ENCODE results near the gene ZNF280C. TPM values are rescaled to one million over a fixed set of nuclear protein-coding genes. Genes with fewer than 3 reads are reported as not detected.

The ZNF280C gene
- total RNA-seq, 4 donors from 2014 or later: 1.8 to 12.4 (median 4.1) TPM

DNA sequence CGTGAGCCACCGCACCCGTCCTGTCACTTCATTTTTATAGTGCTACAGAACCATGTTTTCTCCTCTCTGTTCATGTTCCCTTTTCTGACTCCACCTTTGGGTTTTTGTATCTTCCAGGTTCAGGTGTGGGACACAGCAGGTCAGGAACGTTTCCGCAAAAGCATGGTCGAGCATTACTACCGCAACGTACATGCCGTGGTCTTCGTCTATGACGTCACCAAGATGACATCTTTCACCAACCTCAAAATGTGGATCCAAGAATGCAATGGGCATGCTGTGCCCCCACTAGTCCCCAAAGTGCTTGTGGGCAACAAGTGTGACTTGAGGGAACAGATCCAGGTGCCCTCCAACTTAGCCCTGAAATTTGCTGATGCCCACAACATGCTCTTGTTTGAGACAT is 84.5 kb downstream of the ZNF280C start:
- Histone ChIP-seq H3K36me3 (no peaks in the 10 kb centered on the region), H3K4me1 (no peaks in the 10 kb centered on the region), H3K27ac (no peak overlapping the region), H3K4me3 (no peak overlapping the region), H3K9me3 (no peaks in the 10 kb centered on the region), H3K27me3 (no peaks in the 10 kb centered on the region)
- no peak for TF ChIP-seq POLR2A (IDR thresholded peaks at IDR 0.05)
- DNase-seq: no peak

DNA sequence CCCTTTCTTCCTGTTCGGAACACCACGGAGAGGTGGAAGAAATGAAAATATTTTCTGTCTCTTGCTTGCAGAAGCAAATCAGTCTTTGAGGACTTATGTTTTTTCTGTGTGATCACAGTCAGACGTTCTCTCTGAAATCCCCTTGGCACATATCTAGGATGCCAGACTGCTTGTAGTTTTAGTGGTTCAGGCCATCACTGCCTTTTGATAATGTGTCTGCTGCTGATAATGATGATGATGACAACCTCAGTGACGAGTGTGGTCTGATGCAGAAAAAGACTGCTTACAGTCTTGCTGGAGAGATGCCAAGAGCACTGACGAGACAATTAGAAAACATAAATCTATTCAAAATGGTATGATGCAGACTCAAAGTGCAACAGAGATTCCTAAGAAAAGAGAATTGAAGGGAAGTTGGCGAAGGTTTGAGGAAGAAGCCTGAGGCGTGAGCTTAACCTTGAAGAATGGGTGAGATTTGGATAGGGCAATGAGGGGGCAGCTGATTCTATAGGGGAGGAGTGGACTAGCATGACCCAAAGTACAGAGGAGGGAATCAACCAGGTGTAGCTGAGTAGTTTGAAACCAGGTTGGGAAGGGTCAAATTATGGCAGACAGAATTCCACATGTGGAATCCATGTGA is 89.0 kb downstream of the ZNF280C start:
- Histone ChIP-seq H3K27ac (no peak overlapping the region), H3K4me1 (peaks cover 0 to under 1% (median 0%) of the 10 kb centered on the region in 4 donors), H3K9me3 (no peaks in the 10 kb centered on the region), H3K36me3 (no peaks in the 10 kb centered on the region), H3K4me3 (no peak overlapping the region), H3K27me3 (no peaks in the 10 kb centered on the region)
- TF ChIP-seq, protein P1, sequence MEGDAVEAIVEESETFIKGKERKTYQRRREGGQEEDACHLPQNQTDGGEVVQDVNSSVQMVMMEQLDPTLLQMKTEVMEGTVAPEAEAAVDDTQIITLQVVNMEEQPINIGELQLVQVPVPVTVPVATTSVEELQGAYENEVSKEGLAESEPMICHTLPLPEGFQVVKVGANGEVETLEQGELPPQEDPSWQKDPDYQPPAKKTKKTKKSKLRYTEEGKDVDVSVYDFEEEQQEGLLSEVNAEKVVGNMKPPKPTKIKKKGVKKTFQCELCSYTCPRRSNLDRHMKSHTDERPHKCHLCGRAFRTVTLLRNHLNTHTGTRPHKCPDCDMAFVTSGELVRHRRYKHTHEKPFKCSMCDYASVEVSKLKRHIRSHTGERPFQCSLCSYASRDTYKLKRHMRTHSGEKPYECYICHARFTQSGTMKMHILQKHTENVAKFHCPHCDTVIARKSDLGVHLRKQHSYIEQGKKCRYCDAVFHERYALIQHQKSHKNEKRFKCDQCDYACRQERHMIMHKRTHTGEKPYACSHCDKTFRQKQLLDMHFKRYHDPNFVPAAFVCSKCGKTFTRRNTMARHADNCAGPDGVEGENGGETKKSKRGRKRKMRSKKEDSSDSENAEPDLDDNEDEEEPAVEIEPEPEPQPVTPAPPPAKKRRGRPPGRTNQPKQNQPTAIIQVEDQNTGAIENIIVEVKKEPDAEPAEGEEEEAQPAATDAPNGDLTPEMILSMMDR (IDR thresholded peaks at IDR 0.05): no peak
- TF ChIP-seq POLR2A (IDR thresholded peaks at IDR 0.05): no peak
- no peak for DNase-seq

DNA sequence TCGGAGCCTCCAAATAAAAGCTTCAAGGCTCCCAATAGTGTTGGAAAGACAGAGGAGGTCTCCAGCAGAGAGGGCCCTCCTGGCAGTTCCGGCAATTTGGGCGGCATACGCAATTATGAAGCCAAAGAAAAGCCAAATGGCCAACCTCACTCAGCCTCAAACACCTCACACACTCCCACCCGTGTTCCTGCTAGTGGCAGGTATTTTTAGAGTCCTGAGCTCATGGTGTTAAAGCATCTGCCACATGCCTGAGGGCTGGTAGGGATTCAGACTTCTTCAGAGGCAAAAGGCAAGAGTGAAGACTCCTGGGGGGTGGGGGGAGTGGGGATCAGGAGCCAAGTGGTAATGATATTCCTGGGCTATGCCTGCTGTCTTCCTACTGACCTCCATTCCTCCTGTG is 89.5 kb downstream of the ZNF280C start:
- H3K27ac ChIP-seq: no peak overlapping the region
- no peaks in the 10 kb centered on the region for H3K9me3 ChIP-seq
- no peaks in the 10 kb centered on the region for H3K27me3 ChIP-seq
- no peak for DNase-seq
- H3K4me3 ChIP-seq: no peak overlapping the region
- H3K4me1 ChIP-seq: peaks cover 0 to 4% (median 0%) of the 10 kb centered on the region in 4 donors
- no peaks in the 10 kb centered on the region for H3K36me3 ChIP-seq
- TF ChIP-seq, protein P1 (IDR thresholded peaks at IDR 0.05): no peak
- TF ChIP-seq POLR2A (IDR thresholded peaks at IDR 0.05): no peak

DNA sequence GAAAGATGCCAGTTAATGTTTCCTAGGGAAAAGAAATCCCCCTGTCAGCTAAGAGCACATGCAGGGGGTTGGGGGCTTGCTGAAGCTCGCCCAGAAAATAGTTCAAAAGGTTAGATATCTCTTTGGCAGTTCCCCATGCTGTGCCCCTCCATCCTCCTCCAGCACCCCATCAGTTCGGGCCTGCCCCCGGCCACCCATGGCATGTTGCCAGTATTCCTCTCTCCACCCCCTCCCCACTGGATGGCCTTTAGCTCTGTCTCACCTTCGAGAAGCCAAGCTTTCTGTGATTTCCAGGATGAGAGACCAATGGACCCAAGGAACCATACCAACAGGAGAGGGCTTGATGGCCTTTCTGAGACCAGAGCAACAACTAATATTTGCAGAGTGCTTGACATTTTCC is 91.8 kb downstream of the ZNF280C start:
- peak overlapping the region in 1 of 4 donors; percentile 62 for H3K27ac ChIP-seq
- H3K36me3 ChIP-seq: no peaks in the 10 kb centered on the region
- H3K27me3 ChIP-seq: no peaks in the 10 kb centered on the region
- no peak for TF ChIP-seq POLR2A (IDR thresholded peaks at IDR 0.05)
- TF ChIP-seq, protein P1 (IDR thresholded peaks at IDR 0.05): no peak
- DNase-seq: no peak
- H3K9me3 ChIP-seq: no peaks in the 10 kb centered on the region
- H3K4me1 ChIP-seq: peaks cover 0 to 4% (median 0%) of the 10 kb centered on the region in 4 donors
- no peak overlapping the region for H3K4me3 ChIP-seq

DNA sequence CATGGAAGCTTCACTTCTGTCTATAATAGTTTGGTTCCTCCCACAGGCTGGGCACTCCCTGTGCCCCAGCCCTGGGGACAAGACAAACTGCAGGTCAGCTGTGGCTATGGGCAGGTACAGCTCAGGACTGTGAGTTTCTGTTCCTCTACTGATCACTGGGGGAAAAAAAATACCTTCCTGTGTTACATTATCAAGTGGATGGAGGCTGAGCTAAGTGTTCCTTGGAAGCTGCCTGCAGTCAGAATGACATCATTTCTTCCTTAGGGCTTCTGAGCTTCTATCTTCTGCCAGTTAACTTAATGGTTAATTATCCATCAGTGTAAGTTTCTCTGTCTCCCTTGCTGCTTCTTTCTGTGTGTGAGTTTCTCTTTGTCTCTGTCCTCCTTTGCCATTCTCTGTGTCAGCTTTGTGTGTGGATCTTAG is 92.3 kb downstream of the ZNF280C start:
- H3K9me3 ChIP-seq: no peaks in the 10 kb centered on the region
- H3K4me1 ChIP-seq: peaks cover 0 to 4% (median 0%) of the 10 kb centered on the region in 4 donors
- no peaks in the 10 kb centered on the region for H3K36me3 ChIP-seq
- H3K4me3 ChIP-seq: no peak overlapping the region
- peak in 2 of 3 donors; percentile 54 to 62 for DNase-seq
- TF ChIP-seq, protein P1 (IDR thresholded peaks at IDR 0.05): no peak
- TF ChIP-seq POLR2A (IDR thresholded peaks at IDR 0.05): no peak
- H3K27ac ChIP-seq: peak overlapping the region in 1 of 4 donors; percentile 62
- no peaks in the 10 kb centered on the region for H3K27me3 ChIP-seq

DNA sequence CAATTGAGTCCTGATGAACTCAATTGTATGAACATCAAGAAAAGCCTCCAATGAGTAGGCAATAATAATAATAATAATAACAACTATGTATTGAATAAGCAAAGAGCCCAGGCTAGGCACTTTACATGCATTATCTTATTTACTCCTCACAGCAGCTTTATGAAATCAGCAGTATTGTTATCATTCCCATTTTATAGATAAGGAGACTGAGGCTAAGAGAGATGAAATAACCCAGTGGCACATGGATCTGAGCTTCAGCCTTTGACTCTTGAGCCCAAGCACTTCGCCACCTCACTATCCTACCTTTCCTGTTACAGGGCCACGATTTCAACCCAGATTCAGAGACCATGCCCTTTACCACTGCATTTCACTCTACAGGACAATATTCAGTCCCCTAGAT is 93.8 kb downstream of the ZNF280C start:
- H3K9me3 ChIP-seq: no peaks in the 10 kb centered on the region
- H3K27me3 ChIP-seq: no peaks in the 10 kb centered on the region
- peak overlapping the region in 1 of 4 donors; percentile 62 for H3K27ac ChIP-seq
- TF ChIP-seq, protein P1 (IDR thresholded peaks at IDR 0.05): no peak
- TF ChIP-seq POLR2A (IDR thresholded peaks at IDR 0.05): no peak
- H3K36me3 ChIP-seq: no peaks in the 10 kb centered on the region
- DNase-seq: no peak
- H3K4me3 ChIP-seq: no peak overlapping the region
- H3K4me1 ChIP-seq: peaks cover 0 to 4% (median 0%) of the 10 kb centered on the region in 4 donors
